H9 (cell line): ENCODE results near the gene B3GNT2. TPM values are rescaled to one million over a fixed set of nuclear protein-coding genes. Genes with fewer than 3 reads are reported as not detected.

Experiments used
- DNase-seq: peaks from one replicate; pipeline ENCODE4 v3.0.0-alpha.2; 2017
- H2AFZ ChIP-seq: one replicate; pipeline ENCODE4 v1.6.1; 2013; ENCODE audit warnings: mild to moderate bottlenecking, low read length, control low read depth, moderate library complexity
- H2AK5ac ChIP-seq: 2 replicates; pipeline ENCODE4 v1.6.1; 2013; ENCODE audit warnings: low read length, control low read depth, mixed read lengths; ENCODE audit not compliant: insufficient read length
- H2BK120ac ChIP-seq: one replicate; pipeline ENCODE4 v1.6.1; 2013; ENCODE audit warnings: low read depth, mild to moderate bottlenecking, low read length, control low read depth, inconsistent platforms; ENCODE audit not compliant: poor library complexity, severe bottlenecking
- H2BK12ac ChIP-seq: 2 replicates; pipeline ENCODE4 v1.6.1; 2013; ENCODE audit warnings: low read length, control low read depth, mixed read lengths, low read depth; ENCODE audit not compliant: insufficient read length
- H2BK15ac ChIP-seq: 2 replicates; pipeline ENCODE4 v1.6.1; 2013; ENCODE audit warnings: low read depth, low read length, control low read depth
- H2BK20ac ChIP-seq: one replicate; pipeline ENCODE4 v1.6.1; 2013; ENCODE audit warnings: low read depth, mild to moderate bottlenecking, low read length, control low read depth, inconsistent platforms; ENCODE audit not compliant: poor library complexity, severe bottlenecking
- H2BK5ac ChIP-seq: 2 replicates; pipeline ENCODE4 v1.6.1; 2013; ENCODE audit warnings: low read length, control low read depth, mixed read lengths; ENCODE audit not compliant: insufficient read length
- H3K14ac ChIP-seq: 2 replicates; pipeline ENCODE4 v1.6.1; 2013; ENCODE audit warnings: low read length, control low read depth; ENCODE audit not compliant: insufficient read depth
- H3K18ac ChIP-seq: 2 replicates; pipeline ENCODE4 v1.6.1; 2013; ENCODE audit warnings: low read depth, mild to moderate bottlenecking, mixed read lengths, low read length, control low read depth; ENCODE audit not compliant: insufficient read length
- H3K23ac ChIP-seq: 2 replicates; pipeline ENCODE4 v1.6.1; 2013; ENCODE audit warnings: low read length, control low read depth, mixed read lengths, low read depth; ENCODE audit not compliant: insufficient read length
- H3K23me2 ChIP-seq: 2 replicates; pipeline ENCODE4 v1.6.1; 2013; ENCODE audit warnings: low read depth, mild to moderate bottlenecking, mixed read lengths, low read length, control low read depth; ENCODE audit not compliant: insufficient read length, poor library complexity, severe bottlenecking
- H3K27ac ChIP-seq: 2 replicates; pipeline ENCODE4 v1.5.1; 2013; ENCODE audit warnings: low read length, control low read depth, mixed read lengths, low read depth; ENCODE audit not compliant: insufficient read length
- H3K27me3 ChIP-seq: 2 replicates; pipeline ENCODE4 v1.6.1; 2013; ENCODE audit warnings: low read length, control low read depth, inconsistent platforms; ENCODE audit not compliant: insufficient read depth
- H3K4ac ChIP-seq: 2 replicates; pipeline ENCODE4 v1.6.1; 2013; ENCODE audit warnings: low read depth, mild to moderate bottlenecking, control low read depth, inconsistent platforms, low read length, moderate library complexity
- H3K4me1 ChIP-seq: 2 replicates; pipeline ENCODE4 v1.6.1; 2013; ENCODE audit warnings: low read length, control low read depth, inconsistent platforms; ENCODE audit not compliant: insufficient read depth
- H3K4me2 ChIP-seq: 2 replicates; pipeline ENCODE4 v1.6.1; 2013; ENCODE audit warnings: low read length, control low read depth, mixed read lengths; ENCODE audit not compliant: insufficient read length, insufficient read depth
- H3K56ac ChIP-seq: 2 replicates; pipeline ENCODE4 v1.6.1; 2013; ENCODE audit warnings: low read depth, mild to moderate bottlenecking, mixed read lengths, low read length, control low read depth; ENCODE audit not compliant: insufficient read length
- H3K79me1 ChIP-seq: 2 replicates; pipeline ENCODE4 v1.6.1; 2013; ENCODE audit warnings: low read depth, mild to moderate bottlenecking, moderate library complexity, low read length, control low read depth, inconsistent platforms; ENCODE audit not compliant: insufficient read depth, poor library complexity, severe bottlenecking
- H3K79me2 ChIP-seq: 2 replicates; pipeline ENCODE4 v1.6.1; 2013; ENCODE audit warnings: low read length, control low read depth, inconsistent platforms; ENCODE audit not compliant: insufficient read depth
- H3K9ac ChIP-seq: 2 replicates; pipeline ENCODE4 v1.6.1; 2013; ENCODE audit warnings: low read length, control low read depth, mixed read lengths; ENCODE audit not compliant: insufficient read length; ENCODE audit errors: extremely low read depth
- H3K9me3 ChIP-seq: one replicate; pipeline ENCODE4 v1.6.1; 2013; ENCODE audit warnings: low read depth, low read length, inconsistent platforms; ENCODE audit not compliant: control insufficient read depth
- H3T11ph ChIP-seq: one replicate; pipeline ENCODE4 v1.6.1; 2013; ENCODE audit warnings: mild to moderate bottlenecking, low read length, control low read depth, inconsistent platforms
- H4K20me1 ChIP-seq: one replicate; pipeline ENCODE4 v1.6.1; 2013; ENCODE audit not compliant: control insufficient read depth, insufficient read length, insufficient read depth
- H4K5ac ChIP-seq: 2 replicates; pipeline ENCODE4 v1.6.1; 2013; ENCODE audit warnings: low read depth, mild to moderate bottlenecking, mixed read lengths, low read length, control low read depth; ENCODE audit not compliant: insufficient read length
- H4K8ac ChIP-seq: replicated peaks from 2 replicates; pipeline ENCODE4 v1.6.1; 2013; ENCODE audit warnings: low read length, control low read depth, mixed read lengths, low read depth; ENCODE audit not compliant: insufficient read length
- H4K91ac ChIP-seq: 2 replicates; pipeline ENCODE4 v1.6.1; 2013; ENCODE audit warnings: low read depth, mild to moderate bottlenecking, moderate library complexity, mixed read lengths, low read length, control low read depth; ENCODE audit not compliant: insufficient read length
- H3K27ac Mint-ChIP-seq, 3 experiments: 2 replicates in 2 of 3; 3 replicates in 1 of 3; pipeline ENCODE4 v1.8.0; 2020 to 2021; ENCODE audit warnings: mixed read lengths in 3 of 3, mild to moderate bottlenecking in 1 of 3, moderate library complexity in 1 of 3
- H3K27me3 Mint-ChIP-seq: 2 replicates; pipeline ENCODE4 v1.8.0; 2021; ENCODE audit warnings: low read depth, mild to moderate bottlenecking, moderate library complexity, mixed read lengths
- H3K36me3 Mint-ChIP-seq, 3 experiments: 2 replicates in 2 of 3; 3 replicates in 1 of 3; pipeline ENCODE4 v1.8.0; 2020 to 2021; ENCODE audit warnings: low read depth in 3 of 3, mixed read lengths in 3 of 3; ENCODE audit not compliant: insufficient read depth in 1 of 3
- H3K4me1 Mint-ChIP-seq, 2 experiments: 2 replicates each; pipeline ENCODE4 v1.8.0; 2020; ENCODE audit warnings: mixed read lengths in 2 of 2
- H3K4me3 Mint-ChIP-seq, 2 experiments: 2 replicates in 1 of 2; 3 replicates in 1 of 2; pipeline ENCODE4 v1.8.0; 2020 to 2021; ENCODE audit warnings: mild to moderate bottlenecking in 2 of 2, mixed read lengths in 2 of 2, moderate library complexity in 1 of 2
- H3K9me3 Mint-ChIP-seq, 2 experiments: 2 replicates in 1 of 2; 3 replicates in 1 of 2; pipeline ENCODE4 v1.8.0; 2020; ENCODE audit warnings: mild to moderate bottlenecking in 2 of 2, mixed read lengths in 2 of 2, moderate library complexity in 1 of 2
- WGBS: extraction: QIAGEN DNeasy Blood & Tissue Kit; methylation state at CpG from one replicate; pipeline ENCODE4 v1.1.7; 2013; ENCODE audit warnings: missing lambda C conversion rate, low lambda C conversion rate, mixed read lengths; ENCODE audit not compliant: insufficient read length; ENCODE audit errors: extremely low coverage; 5-methylcytosine and 5-hydroxymethylcytosine counted together
- total RNA-seq: library from RNA; stranded (reverse); gene quantifications from 2 replicates; pipeline ENCODE4 v1.2.1, GENCODE V29; 2021
- TF ChIP-seq, protein P1 (sequence below): fragments of 200-600 bp; sonication (generic); conservative IDR thresholded peaks from 3 replicates; pipeline ENCODE4 v1.8.0; 2021; ENCODE audit warnings: antibody characterized with exemption, mild to moderate bottlenecking

Gene B3GNT2
- total RNA-seq, 1 experiment from 2014 or later = 55.3 TPM

DNA sequence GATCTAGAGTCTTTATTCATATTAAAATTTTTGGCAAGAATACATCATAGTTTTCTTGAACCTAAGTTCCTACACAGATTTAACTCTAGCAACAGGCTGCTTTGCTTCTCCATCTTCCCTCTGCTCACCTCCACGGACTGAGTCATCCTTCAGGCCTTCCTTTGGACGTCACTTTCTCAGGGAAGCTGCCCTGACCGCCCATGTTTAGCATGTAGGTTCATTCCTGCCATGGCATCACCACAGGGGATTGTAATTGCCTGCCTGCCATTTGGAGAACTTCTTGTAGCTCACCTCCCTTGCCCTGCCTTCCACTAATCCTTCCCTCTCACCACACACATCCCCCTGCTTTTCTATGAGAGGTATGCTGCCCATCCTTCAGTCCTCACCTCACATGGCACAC is 43.9 kb upstream of the B3GNT2 start:
- no peak overlapping the region for H2BK12ac ChIP-seq
- H3K4me2 ChIP-seq = no peak overlapping the region
- H3K9ac ChIP-seq = no peak overlapping the region
- no peak overlapping the region for H4K91ac ChIP-seq
- H3K79me1 ChIP-seq = no peaks in the 10 kb centered on the region
- no peak overlapping the region for H3K18ac ChIP-seq
- H3T11ph ChIP-seq = no peak overlapping the region
- H2AK5ac ChIP-seq = no peak overlapping the region
- no peak overlapping the region for H3K23ac ChIP-seq
- no peak overlapping the region for H2BK5ac ChIP-seq
- no peak overlapping the region for H3K27ac ChIP-seq
- no peak overlapping the region for H3K4ac ChIP-seq
- Mint-ChIP-seq H3K4me3 (no peak overlapping the region), H3K4me1 (peaks cover 30 to 39% of the 10 kb centered on the region in 2 experiments), H3K36me3 (0 out of 7 replicates have a peak, but pooled peaks cover 0 to 6% (median 3%) of the 10 kb centered on the region in 3 experiments), H3K27ac (peak overlapping the region; percentile 18 to 88 (median 27); a peak in 4 of 7 replicates), H3K9me3 (peaks cover 0 to 5% of the 10 kb centered on the region in 2 experiments; a peak in 1 of 5 replicates), H3K27me3 (no peaks in the 10 kb centered on the region)
- H3K9me3 ChIP-seq = no peaks in the 10 kb centered on the region
- H3K79me2 ChIP-seq = no peaks in the 10 kb centered on the region
- TF ChIP-seq, protein P1, sequence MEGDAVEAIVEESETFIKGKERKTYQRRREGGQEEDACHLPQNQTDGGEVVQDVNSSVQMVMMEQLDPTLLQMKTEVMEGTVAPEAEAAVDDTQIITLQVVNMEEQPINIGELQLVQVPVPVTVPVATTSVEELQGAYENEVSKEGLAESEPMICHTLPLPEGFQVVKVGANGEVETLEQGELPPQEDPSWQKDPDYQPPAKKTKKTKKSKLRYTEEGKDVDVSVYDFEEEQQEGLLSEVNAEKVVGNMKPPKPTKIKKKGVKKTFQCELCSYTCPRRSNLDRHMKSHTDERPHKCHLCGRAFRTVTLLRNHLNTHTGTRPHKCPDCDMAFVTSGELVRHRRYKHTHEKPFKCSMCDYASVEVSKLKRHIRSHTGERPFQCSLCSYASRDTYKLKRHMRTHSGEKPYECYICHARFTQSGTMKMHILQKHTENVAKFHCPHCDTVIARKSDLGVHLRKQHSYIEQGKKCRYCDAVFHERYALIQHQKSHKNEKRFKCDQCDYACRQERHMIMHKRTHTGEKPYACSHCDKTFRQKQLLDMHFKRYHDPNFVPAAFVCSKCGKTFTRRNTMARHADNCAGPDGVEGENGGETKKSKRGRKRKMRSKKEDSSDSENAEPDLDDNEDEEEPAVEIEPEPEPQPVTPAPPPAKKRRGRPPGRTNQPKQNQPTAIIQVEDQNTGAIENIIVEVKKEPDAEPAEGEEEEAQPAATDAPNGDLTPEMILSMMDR = no peak
- no peak overlapping the region for H3K14ac ChIP-seq
- no peak overlapping the region for H4K8ac ChIP-seq
- no peak overlapping the region for H2BK120ac ChIP-seq
- H2BK20ac ChIP-seq = no peak overlapping the region
- DNase-seq = no peak
- H2AFZ ChIP-seq = no peak overlapping the region
- no peak overlapping the region for H4K5ac ChIP-seq
- H2BK15ac ChIP-seq = no peak overlapping the region
- no peak overlapping the region for H3K56ac ChIP-seq
- H3K4me1 ChIP-seq = peaks cover 5% of the 10 kb centered on the region; the same call in 1 of the 2 replicates
- WGBS = no CpG with 5 or more reads among the region's 3 CpGs
- H3K23me2 ChIP-seq = no peaks in the 10 kb centered on the region
- H4K20me1 ChIP-seq = no peaks in the 10 kb centered on the region
- no peaks in the 10 kb centered on the region for H3K27me3 ChIP-seq
